K562 (cell line): ENCODE data around the gene SLC13A4. TPM values are rescaled to one million over a fixed set of nuclear protein-coding genes. Genes with fewer than 3 reads are reported as not detected.
A peak's percentile ranks its signal among the peaks of the same experiment; 100 is the strongest.

Experiments used
- ASH1L ChIP-seq: fragments of 450-650 bp; IDR thresholded peaks from 2 replicates; pipeline ENCODE4 v1.6.1; 2018; ENCODE audit warnings: borderline replicate concordance, mild to moderate bottlenecking, low read depth; ENCODE audit not compliant: partially characterized antibody
- CCAR2 ChIP-seq: fragments of 200-400 bp; formaldehyde crosslinking; IDR thresholded peaks from 2 replicates; pipeline ENCODE4 v1.6.1; 2017; ENCODE audit warnings: mild to moderate bottlenecking, low read depth, low read length
- CCNT2 ChIP-seq: IDR thresholded peaks from 2 replicates; pipeline ENCODE4 v1.6.1; 2011; ENCODE audit warnings: borderline replicate concordance, low read depth, mild to moderate bottlenecking, moderate library complexity, mixed read lengths, low read length; ENCODE audit not compliant: insufficient read length; ENCODE audit errors: extremely low read depth
- CTBP1 ChIP-seq: fragments of 450-650 bp; IDR thresholded peaks from 2 replicates; pipeline ENCODE4 v1.6.1; 2016; ENCODE audit warnings: borderline replicate concordance
- FOS ChIP-seq: IDR thresholded peaks from 3 replicates; pipeline ENCODE4 v1.6.1; 2011; ENCODE audit not compliant: insufficient read length; ENCODE audit errors: extremely low read depth
- FOSL1 ChIP-seq: fragments of 200-800 bp; sonication (Bioruptor generic); conservative IDR thresholded peaks from 2 replicates; pipeline ENCODE4 v1.6.1; 2016; ENCODE audit warnings: missing genetic modification characterization, missing compliant biosample characterization
- FOXM1 ChIP-seq, 2 experiments: fragments of 450-650 bp in 1 of 2; sonication (generic) in 1 of 2; formaldehyde crosslinking in 1 of 2; IDR thresholded peaks; 2 replicates each; pipeline versions ENCODE4 v1.6.1 to v1.9.0; 2017 to 2022; ENCODE audit warnings: low read depth in 2 of 2, mild to moderate bottlenecking in 2 of 2, missing genetic modification reagents in 1 of 2, moderate library complexity in 1 of 2
- GATAD2B ChIP-seq: fragments of 450-650 bp; IDR thresholded peaks from 2 replicates; pipeline ENCODE4 v1.6.1; 2017; ENCODE audit warnings: mild to moderate bottlenecking, borderline replicate concordance
- HMG20B ChIP-seq: fragments of 250-450 bp; sonication (Bioruptor Pico); IDR thresholded peaks from 2 replicates; pipeline ENCODE4 v1.5.0; 2021; ENCODE audit warnings: mild to moderate bottlenecking
- ILF3 ChIP-seq: fragments of 450-650 bp; IDR thresholded peaks from 2 replicates; pipeline ENCODE4 v1.6.1; 2018; ENCODE audit warnings: antibody characterized with exemption, mild to moderate bottlenecking, moderate library complexity, borderline replicate concordance
- MEF2D ChIP-seq: conservative IDR thresholded peaks from 2 replicates; pipeline ENCODE4 v1.6.1; 2016; ENCODE audit warnings: low read depth, missing genetic modification characterization, missing compliant biosample characterization
- NCOA2 ChIP-seq, 2 experiments: fragments of 450-650 bp; IDR thresholded peaks; 2 replicates each; pipeline ENCODE4 v1.6.1; 2018; ENCODE audit warnings: mild to moderate bottlenecking in 2 of 2, moderate library complexity in 1 of 2; ENCODE audit not compliant: partially characterized antibody in 2 of 2
- PPARD ChIP-seq: fragments of 250-450 bp; sonication (Bioruptor Pico); IDR thresholded peaks from 2 replicates; pipeline ENCODE4 v1.8.0; 2022; ENCODE audit warnings: inconsistent platforms, mild to moderate bottlenecking, moderate library complexity
- ZKSCAN8 ChIP-seq: fragments of 200-800 bp; sonication (Bioruptor generic); IDR thresholded peaks from 2 replicates; pipeline ENCODE4 v1.6.1; 2016; ENCODE audit warnings: missing genetic modification characterization, missing compliant biosample characterization
- ZNF263 ChIP-seq: sonication (generic); formaldehyde crosslinking; IDR thresholded peaks from 2 replicates; pipeline ENCODE4 v1.8.0; 2022; ENCODE audit warnings: mild to moderate bottlenecking, missing genetic modification reagents, borderline replicate concordance
- ZNF584 ChIP-seq: fragments of 200-800 bp; sonication (Bioruptor generic); IDR thresholded peaks from 2 replicates; pipeline ENCODE4 v1.6.1; 2016; ENCODE audit warnings: low read depth, mild to moderate bottlenecking, missing genetic modification characterization, missing compliant biosample characterization
- ZSCAN29 ChIP-seq: fragments of 450-650 bp; IDR thresholded peaks from 2 replicates; pipeline ENCODE4 v1.6.1; 2017
- polyA plus RNA-seq, 8 experiments: library from polyadenylated mRNA; depleted of rRNA in 4 of 8; stranded (reverse) in 5 of 8; unstranded in 3 of 8; fragments of >200 nt; fragmentation: Nextera tagmentation in 2 of 8; fragmentation: Illumina TruSeq in 1 of 8; extraction: Ambion mirVana in 2 of 8; extraction: Trizol in 1 of 8; gene quantifications; 2 replicates each; pipeline versions ENCODE4 v1.2.1 to v1.2.3, GENCODE V29; 2011 to 2014; ENCODE audit warnings: inconsistent platforms in 1 of 8, missing spikeins in 1 of 8
- total RNA-seq, 7 experiments: library from RNA; depleted of rRNA in 6 of 7; stranded (reverse); fragments of >200 nt in 6 of 7; fragmentation: Illumina TruSeq in 2 of 7; extraction: Trizol in 2 of 7; gene quantifications; 2 replicates each; pipeline versions ENCODE4 v1.2.1 to v1.2.3, GENCODE V29; 2011 to 2021; ENCODE audit warnings: low replicate concordance in 1 of 7
- TF ChIP-seq, protein P1 (sequence below): sonication (generic); formaldehyde crosslinking; IDR thresholded peaks from 2 replicates; pipeline ENCODE4 v1.8.0; 2022; ENCODE audit warnings: mild to moderate bottlenecking, missing genetic modification reagents
- TF ChIP-seq, protein P2 (sequence below): sonication (generic); formaldehyde crosslinking; IDR thresholded peaks from 2 replicates; pipeline ENCODE4 v1.5.0; 2020; ENCODE audit warnings: missing genetic modification reagents
- TF ChIP-seq, protein P3 (sequence below), 2 experiments: fragments of 450-650 bp; IDR thresholded peaks; 2 replicates each; pipeline ENCODE4 v1.6.1; 2016
- TF ChIP-seq, protein P4 (sequence below): sonication (generic); formaldehyde crosslinking; IDR thresholded peaks from 2 replicates; pipeline ENCODE4 v1.9.0; 2022; ENCODE audit warnings: mild to moderate bottlenecking, missing genetic modification reagents
- TF ChIP-seq, protein P5 (sequence below): fragments of 450-650 bp; conservative IDR thresholded peaks from 2 replicates; pipeline ENCODE4 v1.6.1; 2016; ENCODE audit warnings: missing genetic modification characterization, low read depth, mild to moderate bottlenecking, control low read depth, missing compliant biosample characterization

The SLC13A4 gene
- total and polyA plus RNA-seq, 9 of the 15 experiments (the other 6 are each of a cell fraction or from before 2014, with no cell fraction given): 0.11 to 1.0 (median 0.36) TPM

DNA sequence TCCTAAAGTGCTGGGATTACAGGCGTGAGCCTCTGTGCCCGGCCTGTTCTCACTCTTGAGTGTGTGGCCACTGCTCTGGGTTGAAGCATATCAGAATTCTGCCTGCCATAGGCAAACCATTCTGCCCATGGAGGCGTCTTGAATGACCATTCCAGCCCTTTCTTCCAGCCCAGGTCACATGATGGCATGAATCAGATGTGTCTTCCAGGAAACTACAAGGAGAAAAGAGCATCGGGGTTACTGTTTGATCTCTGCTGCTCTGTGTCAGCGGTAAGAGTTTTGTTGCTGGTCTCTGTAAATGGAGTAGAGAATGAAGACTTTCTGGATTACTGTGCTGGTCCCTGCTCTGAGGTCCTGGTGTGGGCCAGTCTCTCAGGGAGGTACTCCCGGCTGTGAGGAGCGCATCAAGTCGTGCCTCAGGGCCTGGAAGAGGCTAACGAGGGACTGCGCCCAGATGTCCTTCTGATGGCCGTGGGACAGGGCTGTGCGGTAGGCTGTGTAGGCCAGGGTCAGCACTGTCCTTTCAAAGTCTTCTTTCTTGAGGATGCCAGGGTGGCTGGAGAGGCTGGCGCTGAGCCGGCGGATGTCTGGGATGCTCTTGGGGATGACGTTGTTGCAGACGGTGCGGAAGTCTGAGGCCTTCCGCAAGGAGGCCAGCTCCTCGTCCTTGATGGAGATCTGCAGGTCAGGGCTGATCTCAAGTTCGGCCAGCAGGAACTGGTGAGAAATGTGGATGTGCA is 5.8 kb upstream of the SLC13A4 start (continued):
- TF ChIP-seq, protein P1, sequence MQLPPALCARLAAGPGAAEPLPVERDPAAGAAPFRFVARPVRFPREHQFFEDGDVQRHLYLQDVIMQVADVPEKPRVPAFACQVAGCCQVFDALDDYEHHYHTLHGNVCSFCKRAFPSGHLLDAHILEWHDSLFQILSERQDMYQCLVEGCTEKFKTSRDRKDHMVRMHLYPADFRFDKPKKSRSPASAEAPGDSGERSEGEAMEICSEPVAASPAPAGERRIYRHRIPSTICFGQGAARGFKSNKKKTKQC (CRISPR knock-in tag): no peak
- no peak for TF ChIP-seq GATAD2B
- TF ChIP-seq ILF3: no peak
- TF ChIP-seq CCAR2: no peak
- TF ChIP-seq, protein P2, sequence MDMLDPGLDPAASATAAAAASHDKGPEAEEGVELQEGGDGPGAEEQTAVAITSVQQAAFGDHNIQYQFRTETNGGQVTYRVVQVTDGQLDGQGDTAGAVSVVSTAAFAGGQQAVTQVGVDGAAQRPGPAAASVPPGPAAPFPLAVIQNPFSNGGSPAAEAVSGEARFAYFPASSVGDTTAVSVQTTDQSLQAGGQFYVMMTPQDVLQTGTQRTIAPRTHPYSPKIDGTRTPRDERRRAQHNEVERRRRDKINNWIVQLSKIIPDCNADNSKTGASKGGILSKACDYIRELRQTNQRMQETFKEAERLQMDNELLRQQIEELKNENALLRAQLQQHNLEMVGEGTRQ (CRISPR knock-in tag): peak; percentile 68
- no peak for TF ChIP-seq ZNF584 (CRISPR knock-in tag)
- no peak for TF ChIP-seq HMG20B (CRISPR knock-in tag)
- TF ChIP-seq MEF2D (tag): no peak
- no peak; the same call in 1 of the 2 replicates for TF ChIP-seq CTBP1
- TF ChIP-seq, protein P3, sequence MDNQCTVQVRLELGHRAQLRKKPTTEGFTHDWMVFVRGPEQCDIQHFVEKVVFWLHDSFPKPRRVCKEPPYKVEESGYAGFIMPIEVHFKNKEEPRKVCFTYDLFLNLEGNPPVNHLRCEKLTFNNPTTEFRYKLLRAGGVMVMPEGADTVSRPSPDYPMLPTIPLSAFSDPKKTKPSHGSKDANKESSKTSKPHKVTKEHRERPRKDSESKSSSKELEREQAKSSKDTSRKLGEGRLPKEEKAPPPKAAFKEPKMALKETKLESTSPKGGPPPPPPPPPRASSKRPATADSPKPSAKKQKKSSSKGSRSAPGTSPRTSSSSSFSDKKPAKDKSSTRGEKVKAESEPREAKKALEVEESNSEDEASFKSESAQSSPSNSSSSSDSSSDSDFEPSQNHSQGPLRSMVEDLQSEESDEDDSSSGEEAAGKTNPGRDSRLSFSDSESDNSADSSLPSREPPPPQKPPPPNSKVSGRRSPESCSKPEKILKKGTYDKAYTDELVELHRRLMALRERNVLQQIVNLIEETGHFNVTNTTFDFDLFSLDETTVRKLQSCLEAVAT (IDR thresholded peaks at IDR 0.05): no peak
- no peak for TF ChIP-seq FOXM1 (IDR thresholded peaks at IDR 0.05; ENCODE audit: low read depth)
- no peak for TF ChIP-seq FOXM1 (CRISPR knock-in tag; IDR thresholded peaks at IDR 0.05; ENCODE audit: low read depth)
- TF ChIP-seq ZKSCAN8 (CRISPR knock-in tag): no peak
- TF ChIP-seq PPARD: no peak
- peak; percentile 59; the same call in 1 of the 2 replicates for TF ChIP-seq FOSL1 (tag)
- TF ChIP-seq NCOA2 (IDR thresholded peaks at IDR 0.05; ENCODE audit: partially characterized antibody in 2 of 2): no peak
- peak; percentile 57; the same call in 1 of the 2 replicates for TF ChIP-seq ZNF263
- TF ChIP-seq, protein P4, sequence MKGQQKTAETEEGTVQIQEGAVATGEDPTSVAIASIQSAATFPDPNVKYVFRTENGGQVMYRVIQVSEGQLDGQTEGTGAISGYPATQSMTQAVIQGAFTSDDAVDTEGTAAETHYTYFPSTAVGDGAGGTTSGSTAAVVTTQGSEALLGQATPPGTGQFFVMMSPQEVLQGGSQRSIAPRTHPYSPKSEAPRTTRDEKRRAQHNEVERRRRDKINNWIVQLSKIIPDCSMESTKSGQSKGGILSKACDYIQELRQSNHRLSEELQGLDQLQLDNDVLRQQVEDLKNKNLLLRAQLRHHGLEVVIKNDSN: peak; percentile 38; the same call in 1 of the 2 replicates
- no peak for TF ChIP-seq FOS
- TF ChIP-seq ZSCAN29: no peak
- TF ChIP-seq ASH1L: no peak
- no peak for TF ChIP-seq CCNT2
- TF ChIP-seq, protein P5, sequence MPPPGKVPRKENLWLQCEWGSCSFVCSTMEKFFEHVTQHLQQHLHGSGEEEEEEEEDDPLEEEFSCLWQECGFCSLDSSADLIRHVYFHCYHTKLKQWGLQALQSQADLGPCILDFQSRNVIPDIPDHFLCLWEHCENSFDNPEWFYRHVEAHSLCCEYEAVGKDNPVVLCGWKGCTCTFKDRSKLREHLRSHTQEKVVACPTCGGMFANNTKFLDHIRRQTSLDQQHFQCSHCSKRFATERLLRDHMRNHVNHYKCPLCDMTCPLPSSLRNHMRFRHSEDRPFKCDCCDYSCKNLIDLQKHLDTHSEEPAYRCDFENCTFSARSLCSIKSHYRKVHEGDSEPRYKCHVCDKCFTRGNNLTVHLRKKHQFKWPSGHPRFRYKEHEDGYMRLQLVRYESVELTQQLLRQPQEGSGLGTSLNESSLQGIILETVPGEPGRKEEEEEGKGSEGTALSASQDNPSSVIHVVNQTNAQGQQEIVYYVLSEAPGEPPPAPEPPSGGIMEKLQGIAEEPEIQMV (tag): no peak
